HG02763 (cell line): ENCODE data around the gene GON7.
"Not testable (repeated sequence)": the region's sequence is repeated elsewhere in the genome, so short reads cannot be mapped to it uniquely, and the experiment has no call there.

Experiments
- ATAC-seq: cut with Tn5 transposase; IDR thresholded peaks from one replicate; pipeline ENCODE4 v1.9.1; 2021; ENCODE audit warnings: mild to moderate bottlenecking, moderate library complexity; ENCODE audit not compliant: unreplicated experiment

Gene GON7

DNA sequence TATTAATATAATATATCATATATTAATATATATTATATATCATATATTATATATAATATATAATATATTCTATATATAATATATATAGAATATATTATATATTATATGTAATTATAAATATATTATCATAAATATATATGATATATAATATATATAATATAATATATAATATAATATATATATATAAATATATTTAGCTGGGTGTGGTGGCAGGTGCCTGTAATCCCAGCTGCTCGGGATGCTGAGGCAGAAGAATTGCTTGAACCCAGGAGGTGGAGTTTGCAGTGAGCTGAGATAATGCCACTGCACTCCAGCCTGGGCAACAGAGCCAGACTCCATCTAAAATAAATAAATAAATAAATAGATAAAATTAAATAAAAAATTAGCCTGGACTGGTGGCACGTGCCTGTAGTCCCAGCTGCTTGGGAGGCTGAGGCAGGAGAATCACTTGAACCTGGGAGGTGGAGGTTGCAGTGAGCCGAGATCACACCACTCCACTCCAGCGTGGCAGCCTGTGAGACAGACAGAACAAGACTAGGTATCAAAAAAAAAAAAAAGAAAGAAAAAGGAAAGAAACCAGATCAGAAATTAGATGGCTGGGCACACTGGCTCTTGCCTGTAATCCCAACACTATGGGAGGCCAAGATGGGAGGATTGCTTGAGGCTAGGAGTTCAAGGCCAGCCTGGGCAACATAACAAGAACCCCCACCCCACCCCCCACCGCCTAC lies 47.1 kb downstream of the GON7 start:
- not testable (repeated sequence) for ATAC-seq

DNA sequence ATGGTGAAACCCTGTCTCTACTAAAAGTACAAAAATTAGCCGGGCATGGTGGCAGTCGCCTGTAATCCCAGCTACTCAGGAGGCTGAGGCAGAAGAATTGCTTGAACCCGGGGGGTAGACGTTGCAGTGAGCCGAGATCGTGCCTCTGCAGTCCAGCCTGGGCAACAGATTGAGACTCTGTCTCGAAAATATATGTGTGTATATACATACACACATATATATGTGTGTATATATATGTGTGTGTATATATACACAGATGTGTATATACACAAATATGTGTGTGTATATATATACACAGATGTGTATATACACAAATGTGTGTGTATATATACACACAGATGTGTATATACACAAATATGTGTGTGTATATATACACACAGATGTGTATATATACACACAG lies 48.5 kb downstream of the GON7 start:
- not testable (repeated sequence) for ATAC-seq

DNA sequence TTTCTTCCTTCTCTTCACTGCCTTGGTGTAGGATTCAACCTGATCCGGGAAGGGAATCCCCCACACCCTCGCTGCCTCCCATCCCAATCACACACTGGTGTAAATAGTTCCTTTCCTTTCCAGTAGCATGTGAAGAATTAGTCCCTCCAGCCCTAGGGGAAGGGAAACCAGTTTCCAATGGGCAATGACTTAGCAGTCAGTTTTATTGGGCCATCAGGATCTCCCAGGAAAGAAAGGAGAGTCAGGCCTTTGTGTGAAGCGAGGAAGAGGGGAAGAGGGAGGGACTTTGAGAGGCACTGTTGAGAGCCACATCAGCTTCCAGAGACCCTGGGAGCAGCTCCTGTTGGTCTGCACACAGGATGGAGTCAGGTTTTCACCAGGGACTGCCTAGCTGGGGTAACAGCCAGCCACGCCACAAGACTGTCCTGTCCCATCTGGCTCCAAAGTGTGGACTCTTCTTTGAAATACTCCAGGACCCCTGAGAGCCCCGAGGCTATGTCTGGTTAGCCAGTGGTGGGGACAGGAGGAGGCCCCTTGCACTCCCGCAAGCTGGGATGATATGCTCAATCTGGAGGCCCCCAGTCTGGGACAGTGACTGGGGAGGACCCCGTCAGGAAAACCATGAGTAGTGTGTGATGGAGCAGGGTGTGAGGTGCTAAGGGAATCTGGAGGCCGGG lies 50.0 kb downstream of the GON7 start:
- no peak for ATAC-seq

DNA sequence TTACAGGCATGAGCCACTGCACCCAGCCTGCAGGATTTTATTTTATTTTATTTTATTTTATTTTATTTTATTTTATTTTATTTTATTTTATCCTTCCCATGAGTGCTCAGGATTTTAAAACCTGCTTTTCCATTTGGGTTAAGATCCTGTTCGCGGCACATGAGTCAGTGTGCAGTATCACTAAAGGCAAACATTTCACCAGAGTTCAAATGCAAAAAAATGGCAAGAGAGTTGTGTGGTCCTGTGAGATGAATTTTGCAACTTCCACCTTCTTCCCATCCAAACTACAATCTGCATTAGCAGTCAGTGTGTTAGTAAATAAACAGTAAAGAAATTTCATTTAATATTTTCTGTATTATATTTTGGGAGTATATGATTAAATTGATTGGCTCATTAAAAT lies 51.2 kb downstream of the GON7 start:
- no peak for ATAC-seq

DNA sequence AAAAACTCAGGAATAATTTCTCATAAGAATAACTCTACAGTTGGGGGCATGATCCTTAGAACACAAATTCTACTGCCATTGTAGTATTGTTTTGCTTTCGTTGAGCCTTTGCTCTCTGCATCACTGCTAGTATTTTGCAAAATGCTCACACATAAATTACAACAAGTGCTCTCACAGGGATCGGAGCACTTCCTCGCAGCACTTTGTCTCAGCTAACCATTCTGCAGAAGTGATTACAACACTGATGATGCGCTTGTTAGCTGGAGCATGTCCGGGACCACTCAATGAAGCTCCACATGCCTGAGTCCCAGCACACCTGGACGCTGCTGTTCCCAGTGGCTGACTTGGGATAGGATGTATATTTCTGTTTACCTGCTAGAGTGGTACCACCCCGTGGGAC lies 53.7 kb downstream of the GON7 start:
- no peak for ATAC-seq
